A673 (cell line): Measurements from ENCODE around the gene P2RX5.

Experiments
- EZH2 ChIP-seq: fragments of 200-600 bp; sonication (generic); IDR thresholded peaks from 2 replicates; pipeline ENCODE4 v1.6.1; 2017; ENCODE audit warnings: borderline replicate concordance, low read depth, mild to moderate bottlenecking, mixed read lengths, antibody characterized with exemption, low read length; ENCODE audit not compliant: poor library complexity, severe bottlenecking
- TF ChIP-seq, protein P1 (sequence below): fragments of 300-800, 200-600 bp; sonication (generic); conservative IDR thresholded peaks from 2 replicates; pipeline ENCODE4 v1.5.1; 2017; ENCODE audit warnings: low read depth, mild to moderate bottlenecking, antibody characterized with exemption, low read length, moderate library complexity, mixed read lengths

DNA sequence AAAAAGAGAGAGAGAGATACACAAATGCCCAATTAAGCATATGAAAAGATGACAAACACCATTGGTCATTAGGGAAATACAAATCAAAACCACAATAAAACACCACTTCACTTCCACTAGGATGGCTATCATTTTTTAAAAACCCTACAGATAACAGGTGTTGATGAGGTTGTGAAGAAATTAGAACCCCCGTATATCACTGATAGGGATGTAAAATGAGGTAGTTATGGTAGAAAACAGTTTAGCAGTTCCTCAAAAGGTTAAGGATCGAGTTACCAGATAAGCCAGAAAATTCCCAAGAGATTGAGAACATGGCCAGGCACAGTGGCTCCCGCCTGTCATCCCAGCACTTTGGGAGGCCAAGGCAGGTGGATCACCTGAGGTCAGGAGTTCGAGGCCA is 2.8 kb downstream of the P2RX5 start:
- TF ChIP-seq, protein P1, sequence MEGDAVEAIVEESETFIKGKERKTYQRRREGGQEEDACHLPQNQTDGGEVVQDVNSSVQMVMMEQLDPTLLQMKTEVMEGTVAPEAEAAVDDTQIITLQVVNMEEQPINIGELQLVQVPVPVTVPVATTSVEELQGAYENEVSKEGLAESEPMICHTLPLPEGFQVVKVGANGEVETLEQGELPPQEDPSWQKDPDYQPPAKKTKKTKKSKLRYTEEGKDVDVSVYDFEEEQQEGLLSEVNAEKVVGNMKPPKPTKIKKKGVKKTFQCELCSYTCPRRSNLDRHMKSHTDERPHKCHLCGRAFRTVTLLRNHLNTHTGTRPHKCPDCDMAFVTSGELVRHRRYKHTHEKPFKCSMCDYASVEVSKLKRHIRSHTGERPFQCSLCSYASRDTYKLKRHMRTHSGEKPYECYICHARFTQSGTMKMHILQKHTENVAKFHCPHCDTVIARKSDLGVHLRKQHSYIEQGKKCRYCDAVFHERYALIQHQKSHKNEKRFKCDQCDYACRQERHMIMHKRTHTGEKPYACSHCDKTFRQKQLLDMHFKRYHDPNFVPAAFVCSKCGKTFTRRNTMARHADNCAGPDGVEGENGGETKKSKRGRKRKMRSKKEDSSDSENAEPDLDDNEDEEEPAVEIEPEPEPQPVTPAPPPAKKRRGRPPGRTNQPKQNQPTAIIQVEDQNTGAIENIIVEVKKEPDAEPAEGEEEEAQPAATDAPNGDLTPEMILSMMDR = no peak
- TF ChIP-seq EZH2 = no peak
